SW 1271 (cell line): Measurements from ENCODE around the gene RNF183.
A peak's percentile ranks its signal among the peaks of the same experiment; 100 is the strongest.

ENCODE experiments used
- DNase-seq, 2 experiments: peaks; one replicate each; lab custom pipeline; 2025; lab: John Stamatoyannopoulos, UW

The RNF183 gene

DNA sequence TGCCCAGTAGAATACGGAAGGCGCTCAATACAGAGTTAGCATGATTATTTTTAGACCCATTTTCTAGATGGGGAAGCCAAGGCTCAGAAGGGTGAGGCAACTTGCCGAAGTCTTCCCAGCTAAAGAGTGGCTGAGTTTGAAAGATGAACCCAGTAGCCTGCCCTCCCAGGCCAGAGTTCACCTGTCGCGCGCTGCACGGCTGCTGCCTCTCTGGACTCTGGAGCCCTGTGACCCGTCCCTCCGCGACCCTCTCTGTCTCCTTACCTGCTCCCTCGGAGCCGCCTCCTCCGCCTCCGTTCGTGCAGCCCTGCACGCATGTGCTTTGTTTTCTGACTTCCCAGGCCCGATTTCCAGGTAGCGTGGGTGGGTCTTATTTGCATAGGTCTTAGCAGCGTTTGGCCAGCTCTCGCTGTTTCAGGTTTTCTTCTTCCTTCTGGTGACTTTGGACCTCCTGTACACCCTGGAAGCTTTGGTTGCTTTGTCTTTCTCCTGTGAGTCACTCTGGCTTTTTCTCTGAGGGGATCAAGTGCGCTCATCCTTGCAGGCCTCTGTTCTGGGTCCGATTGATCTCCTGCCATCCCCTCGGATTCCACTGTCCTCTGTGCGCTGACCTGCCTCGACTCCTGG, at the start of gene RNF183:
Gene RNF183, minus strand, starts transcription at position 585 of the 627 bp plus-strand sequence. CDS start 5,192 bp downstream, outside the sequence.
- DNase-seq, result no peak

DNA sequence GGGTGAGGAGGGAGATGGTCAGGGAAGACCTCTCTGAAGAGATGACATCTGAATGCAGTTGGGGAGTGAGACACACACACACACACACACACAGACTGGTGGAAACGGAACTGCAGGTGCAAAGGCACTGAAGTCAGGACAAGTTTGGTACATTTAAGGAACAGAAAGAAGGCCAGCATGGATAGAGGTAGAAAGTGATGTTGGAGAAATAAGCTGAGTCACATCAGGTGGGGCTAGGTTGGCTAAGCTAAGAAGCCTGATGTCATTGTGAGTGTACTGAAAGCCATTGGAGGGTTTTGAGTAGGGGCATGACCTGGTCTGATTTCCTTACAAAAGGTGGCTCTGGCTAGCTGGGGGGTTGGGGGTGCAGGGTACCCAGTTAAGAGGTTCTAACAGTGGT, 49.2 kb upstream of the RNF183 start:
- DNase-seq, result no peak

DNA sequence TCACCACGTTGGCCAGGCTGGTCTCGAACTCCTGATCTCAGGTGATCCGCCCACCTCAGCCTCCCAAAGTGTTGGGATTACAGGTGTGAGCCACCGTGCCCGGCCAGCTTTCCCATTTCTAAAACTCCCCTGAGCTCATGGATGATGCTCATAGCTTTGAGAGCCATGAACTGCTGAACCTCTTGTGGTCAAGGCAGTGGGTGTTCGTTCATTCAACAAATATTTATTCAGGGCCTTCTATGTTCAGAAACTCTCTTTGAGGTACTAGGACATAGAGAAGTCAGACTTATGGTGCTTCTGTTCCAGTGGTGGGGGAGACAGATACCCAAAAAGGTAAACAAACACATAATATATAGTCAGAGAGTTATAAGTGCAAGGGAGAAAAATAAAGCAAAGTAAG, 48.8 kb upstream of the RNF183 start:
- no peak for DNase-seq

DNA sequence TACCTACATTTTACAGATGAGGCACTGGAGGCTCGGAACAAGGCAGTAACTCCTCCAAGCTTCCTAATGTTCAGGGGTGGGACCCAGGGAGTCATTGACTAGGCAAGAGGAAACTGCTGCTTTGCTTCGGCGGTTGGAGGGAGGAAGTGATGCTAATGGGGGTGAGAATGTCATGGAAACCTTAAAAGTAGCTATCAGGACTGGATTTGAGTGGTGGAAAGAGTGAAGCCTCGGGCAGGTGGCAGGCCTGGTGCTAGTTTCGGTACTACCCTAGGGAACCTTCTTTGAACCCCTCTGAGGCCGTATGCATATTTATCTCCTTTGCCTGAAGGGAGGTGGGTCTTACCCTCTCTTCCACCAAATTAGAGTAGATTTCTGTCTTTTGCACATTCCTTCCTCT, 47.8 kb upstream of the RNF183 start:
- DNase-seq, result no peak

GRCh38 chr9:113350107-113350661, 47.0 kb upstream of the RNF183 start:
- no peak for DNase-seq

- no peak for DNase-seq
Observed at GRCh38 chr9:113349445-113350094, 46.4 kb upstream of the RNF183 start, which contains the start of gene BSPRY. BSPRY (plus strand) TSS chr9:113349541; CDS start chr9:113349580, 39 bp downstream.

DNA sequence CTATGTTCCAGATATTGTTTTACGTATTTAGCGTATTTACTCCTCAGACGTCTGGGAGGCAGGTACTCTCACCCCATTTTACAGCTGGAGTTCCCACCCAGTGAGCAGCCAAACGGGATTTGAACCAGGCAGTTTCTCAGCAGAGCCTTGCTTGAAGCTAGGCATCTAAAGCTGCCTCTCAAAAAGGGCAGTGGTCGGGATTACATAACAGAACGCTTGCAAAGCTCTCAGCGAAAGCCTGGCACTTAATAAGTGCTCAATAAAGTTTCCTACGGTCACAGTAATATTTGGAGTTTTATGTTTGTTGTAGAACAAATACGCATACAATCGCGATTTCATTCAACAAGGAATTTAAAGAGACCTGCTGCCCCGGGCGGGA, 45.9 kb upstream of the RNF183 start:
- DNase-seq, result no peak

GRCh38 chr9:113348437-113348836, 45.3 kb upstream of the RNF183 start:
- no peak for DNase-seq

- DNase-seq, result no peak
Observed at GRCh38 chr9:113345671-113346070, 42.5 kb upstream of the RNF183 start.

DNA sequence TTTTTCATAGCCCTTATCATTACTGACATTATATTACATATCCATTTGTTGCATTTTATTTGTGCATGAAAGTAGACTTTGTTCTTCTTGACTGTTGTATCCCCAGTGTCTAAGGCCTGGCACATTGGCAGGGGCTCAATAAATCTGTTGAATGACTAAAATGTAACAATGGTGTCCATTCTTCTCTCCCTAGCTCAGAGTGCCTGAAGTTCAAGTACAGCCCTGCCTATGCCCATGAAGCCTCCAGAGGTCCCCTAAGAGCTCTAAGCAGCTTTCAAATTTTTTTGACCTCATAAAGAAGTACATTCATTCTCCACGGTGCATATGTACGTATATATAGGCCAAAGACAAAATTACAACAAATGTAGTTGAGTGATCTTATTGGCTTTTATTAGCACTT, 42.0 kb upstream of the RNF183 start:
- DNase-seq, result no peak

GRCh38 chr9:113343732-113344231, 40.6 kb upstream of the RNF183 start:
- no peak for DNase-seq

DNA sequence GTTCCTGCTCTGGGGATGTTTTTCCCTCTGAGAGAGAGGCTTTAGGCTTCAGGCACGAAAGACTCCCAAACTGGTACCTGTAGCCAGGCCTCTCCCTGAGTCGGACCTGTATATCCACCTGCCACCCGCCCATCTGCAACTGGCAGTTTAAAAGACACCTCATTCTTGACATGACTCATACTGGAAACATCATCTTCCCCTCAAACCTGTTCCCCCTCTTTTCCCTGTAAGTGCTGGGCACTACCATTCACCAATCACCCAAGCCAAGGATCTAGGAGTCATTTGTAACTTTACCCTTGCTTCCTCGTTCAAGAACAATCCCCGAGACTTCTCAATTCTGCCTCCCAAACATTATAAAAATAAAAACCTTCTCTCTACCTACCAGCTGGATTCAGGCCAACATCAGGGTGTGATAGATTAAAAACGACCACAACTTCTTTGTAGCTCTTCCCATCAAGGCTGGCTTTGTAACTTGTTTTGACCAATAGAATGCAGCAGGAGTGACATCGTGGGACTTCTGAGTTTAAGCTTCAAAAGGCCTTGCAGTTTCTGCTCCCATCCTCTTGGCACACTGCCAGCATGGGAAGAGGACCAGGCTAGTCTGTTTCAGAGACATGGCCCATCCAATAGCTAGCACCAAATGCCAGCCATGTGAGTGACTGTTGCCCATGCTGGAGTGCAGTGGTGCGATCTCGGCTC, 38.7 kb upstream of the RNF183 start:
- DNase-seq, result no peak

DNA sequence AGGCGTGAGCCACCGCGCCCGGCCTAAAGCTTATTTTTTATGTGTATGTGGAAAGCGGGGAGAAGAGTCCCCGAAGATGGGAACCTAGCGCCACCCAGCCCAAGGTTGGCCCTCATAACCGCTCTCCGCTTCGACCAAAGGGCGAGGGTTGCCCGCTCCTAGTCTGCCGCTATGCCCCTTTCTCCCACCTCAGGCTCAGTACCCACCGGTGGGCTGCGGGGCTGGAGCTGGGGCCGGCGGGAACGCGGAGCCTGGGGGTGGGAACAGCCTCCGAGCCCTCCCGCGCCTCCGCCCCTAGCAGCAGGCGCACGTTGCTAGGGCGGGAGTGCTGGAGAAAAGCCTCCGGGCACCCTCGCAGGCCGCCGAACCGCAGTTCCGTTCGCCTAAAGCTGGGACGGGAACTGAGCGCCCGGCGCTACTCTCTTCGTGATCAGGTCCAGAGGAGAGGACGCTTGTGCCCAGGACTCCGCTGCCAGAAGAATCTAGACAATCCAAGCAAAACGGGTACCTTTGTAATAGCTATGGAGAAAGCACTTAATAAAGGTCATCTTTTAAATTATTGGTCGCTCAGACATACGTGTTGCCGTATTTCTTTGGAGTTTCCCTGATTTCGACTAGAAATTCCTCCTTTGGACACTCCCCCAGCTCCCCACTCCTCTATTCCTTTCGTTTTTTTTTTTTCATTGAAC, 37.0 kb upstream of the RNF183 start, which contains the start of gene WDR31:
Gene WDR31, minus strand, starts transcription at position 265 of the 689 bp plus-strand sequence. CDS start 8,253 bp downstream, outside the sequence.
- DNase-seq, result peak; percentile 24 to 84

DNA sequence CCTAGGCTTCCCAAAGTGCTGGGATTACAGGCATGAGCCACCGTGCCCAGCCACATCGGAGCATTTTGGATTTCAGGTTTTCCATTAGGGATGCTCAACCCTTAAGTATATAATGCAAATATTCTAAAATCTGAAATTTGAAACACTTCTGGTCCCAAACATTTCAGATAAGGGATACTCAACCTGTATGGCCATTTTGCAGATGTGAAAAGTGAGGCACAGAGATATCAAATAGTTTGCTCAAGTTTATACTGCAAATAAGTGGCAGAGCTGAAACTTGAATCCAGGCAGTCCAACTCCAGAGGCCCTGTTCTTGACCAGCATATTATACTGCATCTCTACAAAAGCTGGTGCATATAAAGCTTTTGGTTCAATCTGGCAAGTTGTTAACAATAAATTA, 34.5 kb upstream of the RNF183 start:
- DNase-seq, result no peak

GRCh38 chr9:113331780-113332179, 28.6 kb upstream of the RNF183 start:
- no peak for DNase-seq

DNA sequence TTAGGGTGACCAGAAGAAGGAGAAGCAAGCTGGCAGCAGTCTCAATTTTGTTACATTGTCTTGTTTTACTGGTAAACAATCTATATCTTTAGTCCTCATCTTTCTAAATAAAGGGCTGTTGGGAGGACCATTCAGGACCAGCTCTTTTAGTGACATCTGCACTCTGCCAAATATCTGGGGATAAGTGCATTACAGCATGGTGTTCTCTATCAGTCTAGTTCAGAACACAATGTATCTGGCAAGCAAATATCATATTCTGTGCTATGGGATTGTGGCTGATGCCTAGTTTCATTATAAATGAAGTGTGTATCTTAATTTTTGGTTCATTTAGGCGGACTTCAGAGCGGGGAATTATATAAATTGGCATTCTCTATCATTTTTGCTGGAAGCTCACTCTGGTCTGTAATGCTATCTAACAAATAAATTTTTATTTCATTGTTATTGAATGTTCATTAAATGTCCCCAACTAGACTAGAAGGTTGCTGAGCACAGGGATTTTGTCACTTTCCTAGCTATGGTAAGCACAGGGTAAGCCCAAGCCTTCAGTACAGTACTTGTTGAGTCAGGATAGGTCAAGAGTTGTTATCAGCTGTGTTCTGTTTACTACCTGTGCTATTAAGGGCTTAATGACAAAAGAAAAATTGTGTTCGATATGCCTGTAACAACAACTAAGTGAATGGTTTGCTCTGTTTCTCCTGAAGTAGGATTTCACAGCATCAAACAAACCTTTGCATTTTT, 25.0 kb upstream of the RNF183 start:
- DNase-seq, result no peak

GRCh38 chr9:113326230-113326629, 23.1 kb upstream of the RNF183 start:
- no peak for DNase-seq

GRCh38 chr9:113322671-113323070, 19.5 kb upstream of the RNF183 start:
- no peak for DNase-seq

DNA sequence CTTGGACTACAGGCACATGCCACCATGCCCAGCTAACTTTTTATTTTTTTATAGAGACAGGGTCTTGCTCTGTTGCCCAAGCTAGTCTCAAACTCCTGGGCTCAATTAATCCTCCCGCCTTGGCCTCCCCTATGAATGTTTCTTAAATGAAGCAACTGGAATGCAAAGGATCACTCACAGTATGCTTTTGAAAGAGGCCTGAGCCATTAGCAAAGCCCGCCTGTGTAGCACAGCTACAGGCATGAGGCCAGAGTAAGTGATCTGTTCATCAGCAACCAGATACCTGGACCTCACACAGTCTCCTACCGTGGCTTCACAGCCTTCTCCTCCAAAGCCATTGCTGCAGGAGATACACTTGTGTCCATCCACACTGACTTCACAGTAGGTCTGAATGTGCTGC, 16.9 kb upstream of the RNF183 start:
- no peak for DNase-seq

DNA sequence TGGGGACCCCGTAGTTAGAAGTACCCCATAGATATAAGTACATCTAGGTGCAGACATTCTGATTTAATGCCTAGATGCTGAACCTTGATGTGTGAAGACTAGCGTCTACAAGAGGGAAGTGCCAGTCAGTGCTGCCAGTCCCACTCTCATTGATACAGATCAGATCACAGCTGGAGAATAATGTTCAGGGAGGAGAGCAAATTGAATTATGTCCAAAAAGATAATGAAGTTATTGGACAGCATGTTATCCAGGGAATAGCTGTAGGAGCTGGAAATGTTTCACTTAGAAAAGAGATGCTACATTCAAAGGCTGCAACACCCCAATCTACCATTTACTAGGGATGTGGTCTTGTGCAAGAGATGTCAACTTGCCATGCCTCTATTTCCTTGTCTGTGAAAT, 15.9 kb upstream of the RNF183 start:
- DNase-seq, result no peak

- no peak for DNase-seq
Observed at GRCh38 chr9:113317777-113318176, 14.6 kb upstream of the RNF183 start.
